Esophagus squamous epithelium (tissue), 4 donors: Measurements from ENCODE around the gene AGTR1.

Source experiments
- POLR2A ChIP-seq, 4 donors: fragments of 450-650 bp; IDR thresholded peaks; one replicate each; pipeline ENCODE4 v1.6.1; 2017; ENCODE audit warnings: antibody characterized with exemption in 4 of 4, mild to moderate bottlenecking in 4 of 4, moderate library complexity in 3 of 4
- TF ChIP-seq, protein P1 (sequence below), 6 experiments: fragments of 450-650 bp in 4 of 6; fragments of 200-600 bp in 2 of 6; sonication (generic) in 2 of 6; IDR thresholded peaks; one replicate each; pipeline ENCODE4 v1.5.1; 2016 to 2019; ENCODE audit warnings: antibody characterized with exemption in 6 of 6, mild to moderate bottlenecking in 4 of 6, moderate library complexity in 4 of 6

DNA sequence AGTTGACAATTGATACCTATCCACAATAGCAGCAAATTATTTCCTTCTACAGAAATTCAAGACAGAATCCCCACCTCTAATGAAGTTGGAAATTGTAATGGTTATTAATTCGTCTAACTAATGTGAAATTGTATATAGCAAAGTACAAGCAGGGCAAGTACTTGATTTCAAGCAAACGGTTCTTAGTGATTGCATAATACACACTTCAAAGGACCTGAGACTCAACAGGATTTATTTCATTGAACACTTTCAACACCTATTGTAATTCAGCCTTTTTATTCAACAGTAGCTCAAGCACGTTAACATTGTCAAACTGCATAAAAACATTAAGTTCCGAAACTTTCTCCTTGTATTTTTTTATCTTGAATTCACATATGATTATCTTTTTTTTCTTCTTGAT, 40.2 kb upstream of the AGTR1 start:
- TF ChIP-seq, protein P1, sequence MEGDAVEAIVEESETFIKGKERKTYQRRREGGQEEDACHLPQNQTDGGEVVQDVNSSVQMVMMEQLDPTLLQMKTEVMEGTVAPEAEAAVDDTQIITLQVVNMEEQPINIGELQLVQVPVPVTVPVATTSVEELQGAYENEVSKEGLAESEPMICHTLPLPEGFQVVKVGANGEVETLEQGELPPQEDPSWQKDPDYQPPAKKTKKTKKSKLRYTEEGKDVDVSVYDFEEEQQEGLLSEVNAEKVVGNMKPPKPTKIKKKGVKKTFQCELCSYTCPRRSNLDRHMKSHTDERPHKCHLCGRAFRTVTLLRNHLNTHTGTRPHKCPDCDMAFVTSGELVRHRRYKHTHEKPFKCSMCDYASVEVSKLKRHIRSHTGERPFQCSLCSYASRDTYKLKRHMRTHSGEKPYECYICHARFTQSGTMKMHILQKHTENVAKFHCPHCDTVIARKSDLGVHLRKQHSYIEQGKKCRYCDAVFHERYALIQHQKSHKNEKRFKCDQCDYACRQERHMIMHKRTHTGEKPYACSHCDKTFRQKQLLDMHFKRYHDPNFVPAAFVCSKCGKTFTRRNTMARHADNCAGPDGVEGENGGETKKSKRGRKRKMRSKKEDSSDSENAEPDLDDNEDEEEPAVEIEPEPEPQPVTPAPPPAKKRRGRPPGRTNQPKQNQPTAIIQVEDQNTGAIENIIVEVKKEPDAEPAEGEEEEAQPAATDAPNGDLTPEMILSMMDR (IDR thresholded peaks at IDR 0.05), result no peak
- no peak for TF ChIP-seq POLR2A (IDR thresholded peaks at IDR 0.05)
